ENCODE results near the gene COL7A1.

GRCh38 chr3:48588230-48588629 lies 6.9 kb downstream of the COL7A1 start:
- TF ChIP-seq EZH2 (IDR thresholded peaks at IDR 0.05; ENCODE audit: low read depth) (no peak), CTCF (conservative IDR thresholded peaks at IDR 0.05) (no peak)
